SK-N-SH (cell line): ENCODE data around the gene NTM. TPM values are rescaled to one million over a fixed set of nuclear protein-coding genes. Genes with fewer than 3 reads are reported as not detected.

Experiments used
- CTCF ChIA-PET: fragments of 300-600, 350-600 bp; formaldehyde crosslinking; extraction: SDS; loops from one replicate; lab custom pipeline; 2021; lab: Yijun Ruan, JAX
- POLR2A ChIA-PET: fragments of 350-600 bp; sonication (Branson Sonifier 250); formaldehyde crosslinking; extraction: SDS; loops from one replicate; lab custom pipeline; 2020; ENCODE audit warnings: antibody characterized with exemption, inconsistent platforms; lab: Yijun Ruan, JAX
- DNase-seq: peaks from one replicate; pipeline ENCODE4 v3.0.0; 2012
- H2AFZ ChIP-seq: fragments of 200-600 bp; sonication (generic); 2 replicates; pipeline ENCODE4 v1.8.1; 2016; ENCODE audit warnings: antibody characterized with exemption, mild to moderate bottlenecking, low read depth
- H3F3A ChIP-seq: fragments of 200-600 bp; sonication (generic); replicated peaks from 2 replicates; pipeline ENCODE3; 2016; ENCODE audit warnings: antibody characterized with exemption, mild to moderate bottlenecking; ENCODE audit not compliant: insufficient read depth
- H3K27ac ChIP-seq, 2 experiments: fragments of 200-500 bp in 1 of 2; fragments of 200-600 bp in 1 of 2; sonication (Bioruptor generic) in 1 of 2; sonication (generic), shearing (Covaris generic) in 1 of 2; 2 replicates each; pipeline versions ENCODE4 v1.5.1 to v1.6.1; 2014 to 2016; ENCODE audit warnings: low read depth in 2 of 2, inconsistent platforms in 1 of 2, low read length in 1 of 2, mild to moderate bottlenecking in 1 of 2, mixed read lengths in 1 of 2
- H3K27me3 ChIP-seq: fragments of 200-600 bp; sonication (generic), shearing (Covaris generic); 2 replicates; pipeline ENCODE4 v1.6.1; 2016; ENCODE audit warnings: mixed run types; ENCODE audit not compliant: insufficient read depth
- H3K36me3 ChIP-seq, 2 experiments: fragments of 200-500 bp in 1 of 2; fragments of 200-600 bp in 1 of 2; sonication (Bioruptor generic) in 1 of 2; sonication (generic) in 1 of 2; replicated peaks in 1 of 2; 2 replicates each; pipeline versions ENCODE3 to v1.5.1; 2014 to 2016; ENCODE audit warnings: low read length in 1 of 2, mild to moderate bottlenecking in 1 of 2; ENCODE audit not compliant: insufficient read depth in 2 of 2, control insufficient read depth in 1 of 2
- H3K4me1 ChIP-seq, 2 experiments: fragments of 200-500 bp in 1 of 2; fragments of 200-600 bp in 1 of 2; sonication (Bioruptor generic) in 1 of 2; sonication (generic), shearing (Covaris generic) in 1 of 2; 2 replicates each; pipeline versions ENCODE4 v1.5.1 to v1.6.1; 2014 to 2016; ENCODE audit warnings: low read depth in 1 of 2, low read length in 1 of 2, mixed run types in 1 of 2; ENCODE audit not compliant: insufficient read depth in 2 of 2, control insufficient read depth in 1 of 2
- H3K4me2 ChIP-seq: fragments of 200-600 bp; sonication (generic), shearing (Covaris generic); 2 replicates; pipeline ENCODE4 v1.6.1; 2017; ENCODE audit warnings: mixed run types
- H3K4me3 ChIP-seq, 2 experiments: fragments of 200-500 bp in 1 of 2; fragments of 200-600 bp in 1 of 2; sonication (Bioruptor generic) in 1 of 2; sonication (generic), shearing (Covaris generic) in 1 of 2; 2 replicates each; pipeline versions ENCODE4 v1.5.1 to v1.8.1; 2014 to 2016; ENCODE audit warnings: low read depth in 2 of 2, inconsistent platforms in 1 of 2, low read length in 1 of 2, mild to moderate bottlenecking in 1 of 2, mixed read lengths in 1 of 2, moderate library complexity in 1 of 2
- H3K79me2 ChIP-seq: fragments of 200-600 bp; sonication (generic); 2 replicates; pipeline ENCODE4 v1.8.1; 2017; ENCODE audit warnings: mild to moderate bottlenecking; ENCODE audit not compliant: insufficient read depth
- H3K9ac ChIP-seq: fragments of 200-600 bp; sonication (generic); 2 replicates; pipeline ENCODE4 v1.6.1; 2017; ENCODE audit warnings: mixed run types
- H3K9me2 ChIP-seq: fragments of 200-600 bp; sonication (generic); 2 replicates; pipeline ENCODE4 v1.6.1; 2017; ENCODE audit warnings: mixed run types
- H3K9me3 ChIP-seq: fragments of 200-600 bp; sonication (generic); 2 replicates; pipeline ENCODE4 v1.6.1; 2017; ENCODE audit warnings: mixed run types, mild to moderate bottlenecking, moderate library complexity
- H4K20me1 ChIP-seq: fragments of 200-600 bp; sonication (generic); 2 replicates; pipeline ENCODE4 v1.6.1; 2017; ENCODE audit warnings: mild to moderate bottlenecking, mixed run types; ENCODE audit not compliant: insufficient read depth
- CTCF ChIP-seq: fragments of 200-600 bp; sonication (generic); IDR thresholded peaks from 2 replicates; pipeline ENCODE4 v1.6.1; 2017; ENCODE audit warnings: antibody characterized with exemption, mild to moderate bottlenecking, moderate library complexity
- EP300 ChIP-seq, 2 experiments: IDR thresholded peaks; 2 replicates each; pipeline versions ENCODE4 v1.4.0 to v1.6.1; 2012; ENCODE audit warnings: borderline replicate concordance in 1 of 2, low read depth in 1 of 2, low read length in 1 of 2
- EZH2phosphoT487 ChIP-seq: fragments of 200-600 bp; sonication (generic); IDR thresholded peaks from 2 replicates; pipeline ENCODE4 v1.6.1; 2017; ENCODE audit warnings: low read depth, mixed run types, mild to moderate bottlenecking, antibody characterized with exemption, moderate library complexity, borderline replicate concordance
- FOSL2 ChIP-seq: IDR thresholded peaks from 2 replicates; pipeline ENCODE4 v1.4.0; 2012; ENCODE audit warnings: low read depth, mild to moderate bottlenecking, moderate library complexity, borderline replicate concordance
- FOXM1 ChIP-seq: IDR thresholded peaks from 2 replicates; pipeline ENCODE4 v1.4.0; 2012; ENCODE audit warnings: low read depth, mild to moderate bottlenecking
- JUND ChIP-seq: IDR thresholded peaks from 2 replicates; pipeline ENCODE4 v1.4.0; 2012
- MAX ChIP-seq: IDR thresholded peaks from 2 replicates; pipeline ENCODE4 v1.4.0; 2012; ENCODE audit warnings: low read depth
- MXI1 ChIP-seq: IDR thresholded peaks from 2 replicates; pipeline ENCODE4 v1.6.1; 2012; ENCODE audit warnings: mild to moderate bottlenecking, low read depth, low read length, improper control_type of control experiment
- NFIC ChIP-seq: IDR thresholded peaks from 2 replicates; pipeline ENCODE4 v1.4.0; 2012; ENCODE audit warnings: borderline replicate concordance
- RAD21 ChIP-seq: IDR thresholded peaks from 2 replicates; pipeline ENCODE4 v1.6.1; 2012; ENCODE audit warnings: mild to moderate bottlenecking, low read length
- RCOR1 ChIP-seq: fragments of 150-350 bp; IDR thresholded peaks from 2 replicates; pipeline ENCODE4 v1.6.1; 2017; ENCODE audit warnings: antibody characterized with exemption, low read length
- RFX5 ChIP-seq: IDR thresholded peaks from 2 replicates; pipeline ENCODE4 v1.6.1; 2012; ENCODE audit warnings: mild to moderate bottlenecking, improper control_type of control experiment, low read length
- SIN3A ChIP-seq: IDR thresholded peaks from 2 replicates; pipeline ENCODE4 v1.6.1; 2012; ENCODE audit warnings: low read depth, mild to moderate bottlenecking, low read length, moderate library complexity, borderline replicate concordance
- SMC3 ChIP-seq: IDR thresholded peaks from 2 replicates; pipeline ENCODE4 v1.6.1; 2012; ENCODE audit warnings: low read depth, low read length, improper control_type of control experiment
- TCF12 ChIP-seq: IDR thresholded peaks from 2 replicates; pipeline ENCODE4 v1.4.0; 2012
- TEAD4 ChIP-seq: IDR thresholded peaks from 2 replicates; pipeline ENCODE4 v1.4.0; 2012; ENCODE audit warnings: mild to moderate bottlenecking, borderline replicate concordance; ENCODE audit not compliant: insufficient read depth
- USF2 ChIP-seq: fragments of 150-350 bp; IDR thresholded peaks from 2 replicates; pipeline ENCODE4 v1.6.1; 2017; ENCODE audit warnings: antibody characterized with exemption, low read length, low read depth, borderline replicate concordance
- WGBS: methylation state at CpG from one replicate; pipeline ENCODE4 v1.1.6; 2017; ENCODE audit warnings: low lambda C conversion rate; 5-methylcytosine and 5-hydroxymethylcytosine counted together
- polyA plus RNA-seq, 3 experiments: library from polyadenylated mRNA; depleted of rRNA; stranded (reverse); fragments of >200 nt; gene quantifications; 2 replicates each; pipeline ENCODE4 v1.2.3, GENCODE V29; 2012
- TF ChIP-seq, protein P1 (sequence below): IDR thresholded peaks from 2 replicates; pipeline ENCODE4; 2012
- TF ChIP-seq, protein P2 (sequence below): fragments of 150-350 bp; IDR thresholded peaks from 2 replicates; pipeline ENCODE4 v1.6.1; 2016; ENCODE audit warnings: mild to moderate bottlenecking, low read depth, low read length

Gene NTM
- polyA plus RNA-seq, 1 of the 3 experiments (the other 2 are of a cell fraction), result 20.0 TPM

DNA sequence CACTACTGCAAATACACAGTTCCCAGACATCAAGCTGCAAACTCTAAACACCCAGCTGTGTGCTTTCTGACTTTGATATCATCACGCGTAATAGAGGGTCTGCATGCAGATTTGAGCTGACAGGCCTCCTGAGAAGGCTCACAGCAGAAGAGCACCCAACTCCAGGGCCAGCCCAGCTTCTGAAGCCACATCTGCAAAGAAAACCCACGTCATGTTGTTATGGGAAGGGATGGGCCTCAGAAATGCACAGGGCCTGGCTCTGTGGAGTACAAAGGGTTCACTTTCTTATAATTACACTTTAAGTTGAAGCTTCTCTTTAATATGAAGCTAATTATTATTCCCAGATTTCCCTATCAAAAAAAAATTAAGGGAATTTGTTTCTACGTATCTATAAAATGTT, 927.9 kb downstream of the NTM start (continued):
- TF ChIP-seq FOSL2, result no peak
- no peak for TF ChIP-seq SMC3
- TF ChIP-seq RFX5, result no peak

- no peak overlapping the region for H3K27ac ChIP-seq
- 34% methylated on average over 5 of the region's 5 CpGs for WGBS
- no peaks in the 10 kb centered on the region for H4K20me1 ChIP-seq
- H3K79me2 ChIP-seq, result no peaks in the 10 kb centered on the region
- TF ChIP-seq SIN3A (no peak), FOSL2 (no peak), RAD21 (peak; percentile 42), TEAD4 (no peak), RCOR1 (no peak), CTCF (peak; percentile 46), EZH2phosphoT487 (no peak), EP300 (IDR thresholded peaks at IDR 0.05; ENCODE audit: borderline replicate concordance in 1 of 2, low read depth in 1 of 2, low read length in 1 of 2) (no peak), NFIC (no peak), JUND (no peak), FOXM1 (no peak), MAX (no peak), MXI1 (no peak), TCF12 (no peak), USF2 (no peak)
- TF ChIP-seq, protein P1, sequence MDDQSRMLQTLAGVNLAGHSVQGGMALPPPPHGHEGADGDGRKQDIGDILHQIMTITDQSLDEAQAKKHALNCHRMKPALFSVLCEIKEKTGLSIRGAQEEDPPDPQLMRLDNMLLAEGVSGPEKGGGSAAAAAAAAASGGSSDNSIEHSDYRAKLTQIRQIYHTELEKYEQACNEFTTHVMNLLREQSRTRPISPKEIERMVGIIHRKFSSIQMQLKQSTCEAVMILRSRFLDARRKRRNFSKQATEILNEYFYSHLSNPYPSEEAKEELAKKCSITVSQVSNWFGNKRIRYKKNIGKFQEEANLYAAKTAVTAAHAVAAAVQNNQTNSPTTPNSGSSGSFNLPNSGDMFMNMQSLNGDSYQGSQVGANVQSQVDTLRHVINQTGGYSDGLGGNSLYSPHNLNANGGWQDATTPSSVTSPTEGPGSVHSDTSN, result no peak
- TF ChIP-seq, protein P2, sequence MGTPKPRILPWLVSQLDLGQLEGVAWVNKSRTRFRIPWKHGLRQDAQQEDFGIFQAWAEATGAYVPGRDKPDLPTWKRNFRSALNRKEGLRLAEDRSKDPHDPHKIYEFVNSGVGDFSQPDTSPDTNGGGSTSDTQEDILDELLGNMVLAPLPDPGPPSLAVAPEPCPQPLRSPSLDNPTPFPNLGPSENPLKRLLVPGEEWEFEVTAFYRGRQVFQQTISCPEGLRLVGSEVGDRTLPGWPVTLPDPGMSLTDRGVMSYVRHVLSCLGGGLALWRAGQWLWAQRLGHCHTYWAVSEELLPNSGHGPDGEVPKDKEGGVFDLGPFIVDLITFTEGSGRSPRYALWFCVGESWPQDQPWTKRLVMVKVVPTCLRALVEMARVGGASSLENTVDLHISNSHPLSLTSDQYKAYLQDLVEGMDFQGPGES, result no peak
- POLR2A ChIA-PET, result no interaction called here
- no peaks in the 10 kb centered on the region for H3K9me3 ChIP-seq
- H3K36me3 ChIP-seq, result no peaks in the 10 kb centered on the region
- H3K27me3 ChIP-seq, result no peaks in the 10 kb centered on the region
- H3K4me1 ChIP-seq, result no peaks in the 10 kb centered on the region
- H3K4me2 ChIP-seq, result no peak overlapping the region
- CTCF ChIA-PET, result interaction anchor here (0.7 to 6.3 kb wide), 8 partner anchors 9 to 432 kb away, joined by 3 to 64 read pairs (median 4); no protein-coding TSS in a partner anchor
- H3K4me3 ChIP-seq, result no peak overlapping the region
- no peaks in the 10 kb centered on the region for H3F3A ChIP-seq
- no peak overlapping the region for H3K9ac ChIP-seq
- H2AFZ ChIP-seq, result no peak overlapping the region
- DNase-seq, result peak; percentile 42
- H3K9me2 ChIP-seq, result no peaks in the 10 kb centered on the region
Measured at GRCh38 chr11:132300283-132300682, 929.9 kb downstream of the NTM start.
